Measurements from ENCODE around the gene PMPCA. TPM values are rescaled to one million over a fixed set of nuclear protein-coding genes. Genes with fewer than 3 reads are reported as not detected.
A peak's percentile ranks its signal among the peaks of the same experiment; 100 is the strongest.

PMPCA gene
- total RNA-seq, 2 donors from 2014 or later, result 82.7 to 85.4 TPM

DNA sequence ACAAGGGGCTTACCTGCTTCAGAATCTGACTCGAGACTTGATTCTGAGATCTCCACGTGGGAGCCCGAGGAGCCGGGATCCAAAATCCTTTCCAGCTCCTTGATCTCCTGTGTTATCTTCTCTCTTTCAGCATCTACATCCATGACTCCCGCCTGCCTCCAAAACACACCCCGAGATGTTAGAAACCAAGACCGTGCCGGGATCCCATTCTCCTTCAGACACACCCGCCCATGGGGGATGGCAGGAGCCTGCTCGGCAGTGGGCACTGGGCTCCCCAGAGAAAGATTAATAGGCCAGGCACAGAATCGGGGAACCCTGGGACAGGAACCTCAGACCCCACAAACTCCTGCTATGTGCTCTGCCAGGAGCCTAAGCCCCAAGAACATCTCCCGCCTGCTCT lies 12.2 kb upstream of the PMPCA start:
- Mint-ChIP-seq H3K27me3 (ENCODE audit: insufficient read depth) (no peaks in the 10 kb centered on the region), H3K36me3 (ENCODE audit: low read depth) (peaks cover 41% of the 10 kb centered on the region), H3K4me3 (peak overlapping the region; percentile 85), H3K27ac (no peak overlapping the region), H3K4me1 (peaks cover 7% of the 10 kb centered on the region), H3K9me3 (no peaks in the 10 kb centered on the region)
- TF ChIP-seq, protein P1, sequence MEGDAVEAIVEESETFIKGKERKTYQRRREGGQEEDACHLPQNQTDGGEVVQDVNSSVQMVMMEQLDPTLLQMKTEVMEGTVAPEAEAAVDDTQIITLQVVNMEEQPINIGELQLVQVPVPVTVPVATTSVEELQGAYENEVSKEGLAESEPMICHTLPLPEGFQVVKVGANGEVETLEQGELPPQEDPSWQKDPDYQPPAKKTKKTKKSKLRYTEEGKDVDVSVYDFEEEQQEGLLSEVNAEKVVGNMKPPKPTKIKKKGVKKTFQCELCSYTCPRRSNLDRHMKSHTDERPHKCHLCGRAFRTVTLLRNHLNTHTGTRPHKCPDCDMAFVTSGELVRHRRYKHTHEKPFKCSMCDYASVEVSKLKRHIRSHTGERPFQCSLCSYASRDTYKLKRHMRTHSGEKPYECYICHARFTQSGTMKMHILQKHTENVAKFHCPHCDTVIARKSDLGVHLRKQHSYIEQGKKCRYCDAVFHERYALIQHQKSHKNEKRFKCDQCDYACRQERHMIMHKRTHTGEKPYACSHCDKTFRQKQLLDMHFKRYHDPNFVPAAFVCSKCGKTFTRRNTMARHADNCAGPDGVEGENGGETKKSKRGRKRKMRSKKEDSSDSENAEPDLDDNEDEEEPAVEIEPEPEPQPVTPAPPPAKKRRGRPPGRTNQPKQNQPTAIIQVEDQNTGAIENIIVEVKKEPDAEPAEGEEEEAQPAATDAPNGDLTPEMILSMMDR (conservative IDR thresholded peaks at IDR 0.05), result no peak
- WGBS, 2 experiments (ENCODE audit: insufficient coverage in 1 of 2, insufficient read length in 1 of 2), result 90 to 93% methylated on average over 6 to 12 of the region's 12 CpGs
- Histone ChIP-seq H3K4me3 (ENCODE audit: low read length) (peak overlapping the region; percentile 91), H3K27ac (ENCODE audit: low read depth, low read length) (no peak overlapping the region), H3K27me3 (ENCODE audit: control insufficient read depth, insufficient read depth, low read length, poor library complexity, severe bottlenecking) (no peaks in the 10 kb centered on the region), H3K36me3 (ENCODE audit: control insufficient read depth, insufficient read depth, low read length) (peaks cover 58% of the 10 kb centered on the region), H3K9ac (ENCODE audit: extremely low read depth, low read length, poor library complexity, severe bottlenecking) (peak overlapping the region; percentile 84), H3K9me3 (ENCODE audit: control insufficient read depth, low read length) (no peaks in the 10 kb centered on the region), H3K4me1 (ENCODE audit: control insufficient read depth, insufficient read depth, low read length) (peaks cover 6% of the 10 kb centered on the region)
- no peak for DNase-seq

DNA sequence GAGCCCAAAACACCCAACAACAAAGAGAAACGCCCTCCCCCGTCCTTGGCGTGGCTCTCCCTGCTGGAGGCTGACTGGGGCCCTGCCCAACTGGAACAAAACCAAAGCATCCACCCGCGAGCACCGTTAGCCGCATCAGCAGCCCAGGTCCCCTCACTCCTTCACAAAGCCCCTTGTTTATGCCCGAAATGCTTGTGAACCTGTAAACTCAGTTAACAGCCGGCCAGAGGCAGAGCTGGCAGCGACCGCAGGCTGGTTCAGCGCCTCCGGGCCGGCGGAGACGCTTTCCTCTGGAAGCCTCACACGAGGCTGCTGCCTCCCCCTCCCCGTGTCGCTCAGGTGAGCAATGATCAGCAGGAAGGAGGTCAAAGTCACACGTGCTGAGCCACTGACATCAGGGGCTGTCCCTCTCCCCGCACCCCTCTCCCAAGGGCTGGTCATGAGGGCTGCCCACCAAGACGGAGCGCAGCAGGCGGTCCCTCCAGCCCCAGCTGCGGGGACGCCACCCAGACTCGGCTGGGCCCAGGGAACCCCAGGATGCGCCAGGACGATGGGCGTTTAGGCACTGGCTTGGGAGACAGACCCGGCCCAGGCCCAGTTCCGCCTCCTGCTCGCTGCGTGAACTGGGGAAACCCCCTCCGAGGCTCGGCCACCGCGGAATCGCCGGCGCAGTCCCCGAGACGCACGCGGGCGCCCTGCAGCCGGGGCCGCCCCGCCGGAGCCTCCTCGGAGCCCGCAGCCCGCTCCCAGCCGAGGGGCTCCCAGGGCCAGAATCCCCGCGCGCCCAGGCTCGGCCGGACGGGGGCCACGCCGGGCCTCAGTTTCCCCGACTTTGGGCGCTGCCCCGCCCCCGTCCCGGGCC lies 11.1 kb upstream of the PMPCA start:
- WGBS, 2 experiments (ENCODE audit: insufficient coverage in 1 of 2, insufficient read length in 1 of 2), result 4 to 5% methylated on average over 37 to 67 of the region's 67 CpGs

DNA sequence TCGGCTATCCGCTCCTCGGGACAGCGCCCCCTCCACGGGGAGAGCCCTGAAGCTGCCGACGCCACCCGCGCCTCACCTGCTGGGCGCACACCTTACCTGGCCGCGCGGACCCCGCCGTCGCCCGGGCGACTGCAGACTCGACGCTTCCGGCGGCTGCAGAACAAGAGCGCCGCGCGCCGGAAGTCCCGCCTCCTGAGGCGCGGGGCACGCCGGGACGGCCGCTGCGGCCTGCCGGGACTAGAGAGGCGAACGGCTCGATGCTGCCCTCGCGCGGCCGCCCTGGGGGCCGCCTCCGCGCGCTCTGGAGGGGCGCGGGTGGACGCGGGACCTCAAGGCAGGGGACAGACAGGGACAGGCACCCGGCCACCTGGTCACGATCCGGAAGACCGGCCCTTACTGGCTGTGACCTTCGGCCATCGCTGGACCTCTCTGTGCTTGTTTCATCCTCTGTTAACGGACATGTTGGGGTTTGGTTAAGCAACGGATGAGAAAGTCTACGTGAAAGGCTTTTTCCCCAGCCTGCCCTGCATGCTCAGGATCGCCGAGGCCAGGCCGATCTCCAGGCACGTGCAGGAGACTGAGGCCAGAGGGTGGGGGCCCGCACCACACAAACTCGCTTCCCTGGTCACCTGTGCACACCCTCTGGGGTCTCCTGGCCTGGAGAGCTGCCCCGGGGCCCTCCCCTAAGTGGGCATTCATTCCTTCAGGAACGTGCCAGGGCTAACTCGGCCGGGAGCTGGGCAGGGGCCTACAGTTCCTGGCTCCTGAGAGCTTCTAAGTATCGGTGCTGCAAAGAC lies 10.2 kb upstream of the PMPCA start, which contains the start of gene SNAPC4:
TSS of gene SNAPC4 (minus strand) at position 133 of the 797 bp plus-strand sequence. CDS start 1,742 bp downstream, outside the sequence.
- Histone ChIP-seq H3K9me3 (ENCODE audit: control insufficient read depth, low read length) (no peaks in the 10 kb centered on the region), H3K27ac (ENCODE audit: low read depth, low read length) (peak within 1 kb of the TSS; percentile 24), H3K9ac (ENCODE audit: extremely low read depth, low read length, poor library complexity, severe bottlenecking) (peak within 1 kb of the TSS; percentile 84), H3K4me1 (ENCODE audit: control insufficient read depth, insufficient read depth, low read length) (peaks cover 6% of the 10 kb centered on the region), H3K4me3 (ENCODE audit: low read length) (peak within 1 kb of the TSS; percentile 91), H3K27me3 (ENCODE audit: control insufficient read depth, insufficient read depth, low read length, poor library complexity, severe bottlenecking) (no peaks in the 10 kb centered on the region), H3K36me3 (ENCODE audit: control insufficient read depth, insufficient read depth, low read length) (peaks cover 54% of the 10 kb centered on the region)
- DNase-seq, result peak; percentile 96
- 18 to 27% methylated on average over 50 to 71 of the region's 71 CpGs for WGBS, 2 experiments (ENCODE audit: insufficient coverage in 1 of 2, insufficient read length in 1 of 2)
- TF ChIP-seq, protein P1 (conservative IDR thresholded peaks at IDR 0.05), result peak; percentile 97
- peak within 1 kb of the TSS; percentile 95 for H3K27ac Mint-ChIP-seq
- H3K9me3 Mint-ChIP-seq, result no peaks in the 10 kb centered on the region
- H3K4me3 Mint-ChIP-seq, result peak within 1 kb of the TSS; percentile 85
- peaks cover 7% of the 10 kb centered on the region for H3K4me1 Mint-ChIP-seq
- H3K36me3 Mint-ChIP-seq (ENCODE audit: low read depth), result peaks cover 40% of the 10 kb centered on the region
- no peaks in the 10 kb centered on the region for H3K27me3 Mint-ChIP-seq (ENCODE audit: insufficient read depth)

More for the DNA sequence above, 11.1 kb upstream of the PMPCA start:
- TF ChIP-seq, protein P1 (conservative IDR thresholded peaks at IDR 0.05), result no peak
- peak overlapping the region; percentile 95 for H3K27ac Mint-ChIP-seq
- Histone ChIP-seq H3K27me3 (ENCODE audit: control insufficient read depth, insufficient read depth, low read length, poor library complexity, severe bottlenecking) (no peaks in the 10 kb centered on the region), H3K27ac (ENCODE audit: low read depth, low read length) (no peak overlapping the region), H3K4me3 (ENCODE audit: low read length) (peak overlapping the region; percentile 91), H3K9me3 (ENCODE audit: control insufficient read depth, low read length) (no peaks in the 10 kb centered on the region), H3K4me1 (ENCODE audit: control insufficient read depth, insufficient read depth, low read length) (peaks cover 6% of the 10 kb centered on the region), H3K36me3 (ENCODE audit: control insufficient read depth, insufficient read depth, low read length) (peaks cover 54% of the 10 kb centered on the region), H3K9ac (ENCODE audit: extremely low read depth, low read length, poor library complexity, severe bottlenecking) (peak overlapping the region; percentile 84)
- H3K27me3 Mint-ChIP-seq (ENCODE audit: insufficient read depth), result no peaks in the 10 kb centered on the region
- H3K36me3 Mint-ChIP-seq (ENCODE audit: low read depth), result peaks cover 40% of the 10 kb centered on the region
- peak overlapping the region; percentile 85 for H3K4me3 Mint-ChIP-seq
- no peaks in the 10 kb centered on the region for H3K9me3 Mint-ChIP-seq
- H3K4me1 Mint-ChIP-seq, result peaks cover 7% of the 10 kb centered on the region
- DNase-seq, result peak; percentile 60
